ENCODE measurements around the gene MEGF6. TPM values are rescaled to one million over a fixed set of nuclear protein-coding genes. Genes with fewer than 3 reads are reported as not detected.

MEGF6 gene
- total RNA-seq, 1 donor from 2014 or later = 9.5 TPM

DNA sequence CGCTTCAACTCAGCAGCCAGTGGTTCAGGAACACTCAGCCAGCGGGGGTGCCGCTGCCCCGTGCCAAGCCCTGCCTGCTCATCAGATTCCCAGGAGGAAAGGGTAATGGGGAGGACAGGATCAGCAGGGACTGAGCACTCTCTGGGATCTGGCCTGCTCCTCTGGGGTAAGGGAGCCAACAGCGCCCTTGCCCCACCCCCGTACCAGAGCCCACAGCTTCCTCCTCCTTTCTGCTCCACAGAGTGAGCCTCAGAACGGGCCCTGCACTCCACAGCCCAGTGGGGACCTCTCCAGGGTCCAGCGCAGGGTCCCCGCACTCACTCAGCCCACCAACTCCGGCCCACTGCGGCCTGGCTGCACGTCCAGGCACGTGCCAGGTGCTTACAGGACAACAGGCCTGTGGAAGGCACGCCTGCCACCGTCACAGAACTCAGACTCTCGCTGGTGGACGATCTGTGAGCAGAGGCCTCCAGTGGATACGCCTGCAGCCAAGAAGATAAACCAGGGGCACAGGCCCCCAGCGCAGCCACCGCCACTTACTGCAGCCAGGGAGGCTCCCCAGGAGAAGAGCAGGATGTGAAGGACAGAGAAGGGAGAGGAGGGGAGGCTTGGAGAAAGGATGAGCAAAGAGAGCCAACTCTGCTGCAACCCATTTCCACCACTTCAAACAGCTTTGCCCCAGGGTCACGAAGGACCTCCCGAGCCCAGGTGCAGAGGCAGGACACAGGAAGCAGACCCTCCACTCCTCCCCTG lies 2.1 kb downstream of the MEGF6 start:
- Histone ChIP-seq H3K9me3 (replicated peaks) (no peaks in the 10 kb centered on the region), H3K36me3 (no peaks in the 10 kb centered on the region), H3K4me1 (peaks cover 18% of the 10 kb centered on the region), H3K27ac (replicated peaks) (no peak overlapping the region), H3K4me3 (no peak overlapping the region), H3K27me3 (ENCODE audit: low read depth) (peaks cover 92% of the 10 kb centered on the region)
- no peak for DNase-seq
- TF ChIP-seq, protein P1, sequence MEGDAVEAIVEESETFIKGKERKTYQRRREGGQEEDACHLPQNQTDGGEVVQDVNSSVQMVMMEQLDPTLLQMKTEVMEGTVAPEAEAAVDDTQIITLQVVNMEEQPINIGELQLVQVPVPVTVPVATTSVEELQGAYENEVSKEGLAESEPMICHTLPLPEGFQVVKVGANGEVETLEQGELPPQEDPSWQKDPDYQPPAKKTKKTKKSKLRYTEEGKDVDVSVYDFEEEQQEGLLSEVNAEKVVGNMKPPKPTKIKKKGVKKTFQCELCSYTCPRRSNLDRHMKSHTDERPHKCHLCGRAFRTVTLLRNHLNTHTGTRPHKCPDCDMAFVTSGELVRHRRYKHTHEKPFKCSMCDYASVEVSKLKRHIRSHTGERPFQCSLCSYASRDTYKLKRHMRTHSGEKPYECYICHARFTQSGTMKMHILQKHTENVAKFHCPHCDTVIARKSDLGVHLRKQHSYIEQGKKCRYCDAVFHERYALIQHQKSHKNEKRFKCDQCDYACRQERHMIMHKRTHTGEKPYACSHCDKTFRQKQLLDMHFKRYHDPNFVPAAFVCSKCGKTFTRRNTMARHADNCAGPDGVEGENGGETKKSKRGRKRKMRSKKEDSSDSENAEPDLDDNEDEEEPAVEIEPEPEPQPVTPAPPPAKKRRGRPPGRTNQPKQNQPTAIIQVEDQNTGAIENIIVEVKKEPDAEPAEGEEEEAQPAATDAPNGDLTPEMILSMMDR (IDR thresholded peaks at IDR 0.05; ENCODE audit: borderline replicate concordance) = no peak
- intact Hi-C loops (cut with micrococcal nuclease) = no loop called here

DNA sequence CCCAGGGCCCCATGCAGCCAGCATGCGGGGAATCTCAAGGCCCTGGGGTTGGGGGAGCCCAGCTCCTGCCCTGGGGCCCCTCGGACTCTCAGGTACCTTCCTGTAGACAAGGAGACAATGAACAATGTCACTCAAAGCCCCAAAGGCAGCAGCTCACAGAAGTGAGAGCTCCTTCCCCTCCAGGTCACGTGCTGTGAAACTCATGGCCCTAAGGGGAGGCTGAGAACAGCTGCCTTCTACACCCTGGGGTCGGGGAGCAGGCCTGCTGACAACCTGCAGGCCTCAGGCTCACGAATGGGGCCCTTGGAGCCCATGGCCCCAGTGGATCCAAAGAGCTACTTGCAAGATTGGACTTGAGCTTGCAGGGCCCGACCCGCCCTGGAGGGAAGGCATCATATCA lies 3.2 kb downstream of the MEGF6 start:
- Histone ChIP-seq H3K4me3 (no peak overlapping the region), H3K27me3 (ENCODE audit: low read depth) (peaks cover 85% of the 10 kb centered on the region), H3K36me3 (no peaks in the 10 kb centered on the region), H3K4me1 (peaks cover 18% of the 10 kb centered on the region), H3K9me3 (replicated peaks) (no peaks in the 10 kb centered on the region), H3K27ac (replicated peaks) (no peak overlapping the region)
- DNase-seq = no peak
- intact Hi-C loops (cut with micrococcal nuclease) = no loop called here
- TF ChIP-seq, protein P1 (IDR thresholded peaks at IDR 0.05; ENCODE audit: borderline replicate concordance) = no peak

GRCh38 chr1:3607703-3608065 lies 3.6 kb downstream of the MEGF6 start:
- peaks cover 18% of the 10 kb centered on the region for H3K4me1 ChIP-seq
- H3K9me3 ChIP-seq (replicated peaks) = no peaks in the 10 kb centered on the region
- no peak for DNase-seq
- TF ChIP-seq, protein P1 (IDR thresholded peaks at IDR 0.05; ENCODE audit: borderline replicate concordance) = no peak
- H3K36me3 ChIP-seq = no peaks in the 10 kb centered on the region
- no peak overlapping the region for H3K27ac ChIP-seq (replicated peaks)
- H3K27me3 ChIP-seq (ENCODE audit: low read depth) = peaks cover 80% of the 10 kb centered on the region
- intact Hi-C loops (cut with micrococcal nuclease) = no loop called here
- no peak overlapping the region for H3K4me3 ChIP-seq

DNA sequence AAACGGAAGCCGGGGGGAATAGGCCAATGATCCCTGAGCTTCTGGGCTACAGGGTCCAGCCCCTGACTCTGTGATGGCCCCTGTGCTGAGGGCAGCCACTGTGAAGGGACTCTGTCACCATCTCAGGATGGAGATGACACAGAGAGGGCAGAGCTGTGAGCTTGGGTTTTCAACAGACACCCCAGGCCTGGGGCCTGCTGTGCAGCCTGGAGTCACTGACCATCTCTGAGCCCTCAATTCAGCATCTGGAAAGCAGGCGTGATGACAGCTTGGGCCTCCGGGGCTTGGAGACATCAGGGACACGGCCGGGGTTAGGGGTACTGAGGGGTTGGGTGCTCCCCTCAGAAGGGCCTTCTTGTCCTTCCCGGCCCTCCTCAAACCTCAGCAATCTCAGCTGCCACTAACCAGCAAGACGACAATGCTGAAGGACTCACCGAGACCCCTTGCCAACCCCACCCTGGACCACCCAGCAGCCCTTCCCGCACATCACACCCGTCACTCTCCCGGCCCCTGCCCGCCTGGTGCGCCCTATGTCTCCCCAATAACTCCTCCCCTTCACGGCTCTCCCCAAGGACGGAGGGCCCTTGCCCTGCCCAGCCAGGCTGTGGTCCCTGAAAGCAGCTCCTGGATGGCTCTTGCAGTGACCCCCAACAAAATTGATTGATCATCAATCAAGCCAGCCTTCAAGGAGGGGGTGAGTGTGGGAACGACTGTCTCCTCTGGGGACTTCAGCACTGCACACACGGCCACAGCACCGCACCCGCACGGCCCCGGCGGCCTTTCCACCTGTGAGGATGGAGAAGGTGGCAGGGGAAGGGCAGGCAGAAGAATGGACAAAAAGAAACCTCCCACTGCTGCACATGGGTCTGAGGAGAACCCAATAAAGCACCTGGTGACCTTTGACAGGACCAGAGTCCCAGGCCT lies 4.3 kb downstream of the MEGF6 start:
- Histone ChIP-seq H3K4me3 (no peak overlapping the region), H3K27me3 (ENCODE audit: low read depth) (peaks cover 74% of the 10 kb centered on the region), H3K9me3 (replicated peaks) (no peaks in the 10 kb centered on the region), H3K36me3 (no peaks in the 10 kb centered on the region), H3K4me1 (peaks cover 18% of the 10 kb centered on the region), H3K27ac (replicated peaks) (no peak overlapping the region)
- DNase-seq = no peak
- intact Hi-C loops (cut with micrococcal nuclease) = no loop called here
- TF ChIP-seq, protein P1 (IDR thresholded peaks at IDR 0.05; ENCODE audit: borderline replicate concordance) = no peak

- TF ChIP-seq, protein P1 (IDR thresholded peaks at IDR 0.05; ENCODE audit: borderline replicate concordance) = no peak
- intact Hi-C loops (cut with micrococcal nuclease) = no loop called here
These were observed 6.1 kb downstream of the MEGF6 start for GRCh38 chr1:3604997-3605823.

More at GRCh38 chr1:3604997-3605823, 6.1 kb downstream of the MEGF6 start:
- H3K27me3 ChIP-seq (ENCODE audit: low read depth) = peaks cover 55% of the 10 kb centered on the region
- no peak overlapping the region for H3K27ac ChIP-seq (replicated peaks)
- H3K36me3 ChIP-seq = no peaks in the 10 kb centered on the region
- H3K4me3 ChIP-seq = no peak overlapping the region
- no peak for DNase-seq
- H3K4me1 ChIP-seq = peaks cover under 1% of the 10 kb centered on the region
- no peaks in the 10 kb centered on the region for H3K9me3 ChIP-seq (replicated peaks)
